HuH-7.5 (cell line): ENCODE results near the gene STON1.
"Not testable (repeated sequence)": the region's sequence is repeated elsewhere in the genome, so short reads cannot be mapped to it uniquely, and the experiment has no call there.

Source experiments
- DNase-seq: peaks from one replicate; pipeline ENCODE4 v3.0.0; 2011; ENCODE audit warnings: low spot score

Gene STON1

DNA sequence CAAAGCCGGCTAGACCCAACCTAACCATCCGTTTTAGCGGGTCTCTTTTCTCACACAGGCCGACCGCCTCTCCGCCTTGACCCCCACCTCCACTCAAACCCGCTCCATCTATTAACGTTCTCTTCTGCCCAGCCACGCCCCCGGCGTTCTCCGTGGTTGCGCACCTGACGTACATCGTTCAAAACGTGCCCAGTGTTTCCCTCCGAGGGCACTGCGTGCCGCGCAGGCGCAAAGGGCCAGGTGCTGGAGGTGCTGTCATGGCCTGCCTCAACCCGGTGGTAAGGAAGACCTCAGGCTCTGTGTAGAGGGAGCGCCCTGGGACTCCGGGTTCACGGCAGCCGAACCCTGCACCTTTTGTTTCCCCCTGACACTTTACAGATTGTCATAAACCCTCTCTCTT is 87.7 kb downstream of the STON1 start, which contains the start of gene GTF2A1L:
GTF2A1L (plus strand) TSS at position 239 of the 400 bp plus-strand sequence; CDS start at position 258, 19 bp downstream.
- no peak for DNase-seq

- DNase-seq, result no peak
Observed at GRCh38 chr2:48619526-48619925, 89.6 kb downstream of the STON1 start.

DNA sequence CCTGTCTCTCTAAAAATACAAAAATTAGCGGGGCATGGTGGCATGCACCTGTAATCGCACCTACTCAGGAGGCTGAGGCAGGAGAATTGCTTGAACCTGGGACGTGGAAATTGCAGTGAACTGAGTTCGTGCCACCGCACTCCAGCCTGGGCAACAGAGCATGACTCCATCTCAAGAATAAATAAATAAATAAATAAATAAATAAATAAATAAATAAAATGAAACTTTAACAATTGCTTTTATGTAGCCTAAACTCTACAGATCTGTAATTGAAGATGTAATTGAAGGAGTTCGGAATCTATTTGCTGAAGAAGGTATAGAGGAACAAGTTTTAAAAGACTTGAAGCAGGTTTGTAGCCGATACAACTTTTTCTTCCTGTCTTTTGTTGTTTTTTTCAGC is 90.7 kb downstream of the STON1 start:
- no peak for DNase-seq

DNA sequence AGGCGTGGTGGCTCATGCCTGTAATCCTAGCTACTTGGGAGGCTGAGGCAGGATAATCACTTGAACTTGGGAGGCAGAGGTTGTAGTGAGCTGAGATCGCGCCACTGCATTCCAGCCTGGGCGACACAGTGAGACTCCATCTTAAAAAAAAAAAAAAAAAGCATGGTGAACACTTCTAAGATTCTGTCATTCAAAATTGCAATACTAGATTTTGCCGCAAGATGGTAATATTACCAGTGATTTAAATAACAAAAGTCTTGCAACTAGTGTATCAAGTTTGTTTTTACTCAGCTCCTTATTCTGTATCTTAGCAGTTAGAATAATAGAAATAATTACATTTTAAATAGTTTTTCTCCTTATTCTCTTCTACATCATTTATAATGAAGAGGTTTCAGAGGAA is 92.7 kb downstream of the STON1 start:
- DNase-seq, result not testable (repeated sequence)

DNA sequence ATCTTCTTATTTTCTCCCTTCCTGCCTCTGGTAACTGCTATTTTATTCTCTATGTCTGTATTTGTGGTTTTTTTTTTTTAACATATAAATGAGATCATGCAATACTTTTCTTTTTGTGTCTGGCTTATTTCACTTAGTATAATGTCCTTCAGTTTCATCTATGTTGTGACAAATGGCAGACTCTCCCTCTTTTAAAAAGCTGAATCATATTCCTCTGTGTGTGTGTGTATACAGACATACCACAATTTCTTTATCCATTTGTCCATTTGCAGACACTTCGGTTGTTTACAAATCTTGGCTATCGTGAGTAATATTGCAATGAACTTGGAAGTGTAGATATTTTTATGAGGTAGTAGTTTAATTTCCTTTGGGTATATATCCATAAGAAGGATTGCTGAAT is 94.7 kb downstream of the STON1 start:
- DNase-seq, result no peak

- DNase-seq, result no peak
Observed at GRCh38 chr2:48626047-48626446, 96.1 kb downstream of the STON1 start.

DNA sequence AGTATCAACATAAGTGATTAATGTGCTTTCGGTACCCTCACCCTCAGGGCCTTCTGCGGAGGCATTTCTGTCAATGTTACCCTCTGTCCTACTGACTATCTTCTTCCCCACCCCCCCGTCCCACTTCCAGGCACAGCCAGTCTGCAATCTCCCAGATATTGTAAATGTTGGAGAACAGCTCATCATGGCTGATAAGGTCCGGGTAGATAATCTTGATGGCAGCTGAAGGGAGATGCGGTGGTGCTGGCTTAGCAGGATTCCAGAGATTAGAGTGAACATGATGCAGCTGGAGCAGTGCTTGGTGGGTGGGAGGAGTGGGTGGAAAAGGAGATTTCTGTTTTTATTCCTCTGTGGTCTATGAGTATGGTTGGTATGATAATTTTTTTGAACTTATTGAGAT is 103.2 kb downstream of the STON1 start:
- no peak for DNase-seq

- DNase-seq, result no peak
Observed at GRCh38 chr2:48635786-48636185, 105.8 kb downstream of the STON1 start.

DNA sequence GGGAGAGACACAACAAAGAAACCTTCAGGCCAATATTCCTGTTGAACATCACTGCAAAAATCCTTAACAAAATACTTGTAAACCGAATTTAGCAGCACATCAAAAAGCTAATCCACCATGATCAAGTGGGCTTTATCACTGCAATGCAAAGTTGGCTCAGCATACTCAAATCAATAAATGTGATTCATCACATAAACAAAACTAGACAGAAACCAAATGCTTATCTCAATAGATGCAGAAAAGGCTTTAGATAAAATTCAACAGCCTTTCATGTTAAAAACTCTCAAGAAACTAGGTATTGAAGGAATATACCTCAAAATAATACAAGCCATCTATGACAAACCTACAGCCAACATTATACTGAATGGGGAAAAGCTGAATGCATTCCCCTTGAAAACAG is 108.3 kb downstream of the STON1 start:
- DNase-seq, result no peak
